Stomach (tissue), 9 donors: Measurements from ENCODE around the gene ZNF831. TPM values are rescaled to one million over a fixed set of nuclear protein-coding genes. Genes with fewer than 3 reads are reported as not detected.

ENCODE experiments used
- DNase-seq, 2 donors: peaks; one replicate each; pipeline versions ENCODE4 v3.0.0 to v3.0.0-alpha.2; 2013 to 2019
- H3K27ac ChIP-seq, 5 donors: fragments of 200-600 bp in 4 of 5; sonication (generic) in 4 of 5; one replicate each; pipeline ENCODE4 v1.5.1; 2013 to 2019; ENCODE audit warnings: mild to moderate bottlenecking in 1 of 5, moderate library complexity in 1 of 5
- H3K27me3 ChIP-seq, 3 donors: fragments of 200-600 bp; sonication (generic); one replicate each; pipeline ENCODE4 v1.5.1; 2017 to 2019; ENCODE audit warnings: mixed run types in 1 of 3
- H3K36me3 ChIP-seq, 4 donors: fragments of 200-600 bp; sonication (generic); 1 replicate in 3 of 4; 2 replicates in 1 of 4; pipeline ENCODE4 v1.5.1; 2016 to 2019
- H3K4me1 ChIP-seq, 4 donors: fragments of 200-600 bp; sonication (generic); one replicate each; pipeline ENCODE4 v1.5.1; 2016 to 2019
- H3K4me3 ChIP-seq, 4 donors: fragments of 200-600 bp; sonication (generic) in 3 of 4; one replicate each; pipeline ENCODE4 v1.5.1; 2016 to 2019; ENCODE audit warnings: mild to moderate bottlenecking in 1 of 4
- H3K9me3 ChIP-seq, 4 donors: fragments of 200-600 bp; sonication (generic); one replicate each; pipeline ENCODE4 v1.5.1; 2016 to 2019
- EP300 ChIP-seq: sonication (generic); formaldehyde crosslinking; IDR thresholded peaks from one replicate; pipeline ENCODE4 v1.6.1; 2017; ENCODE audit warnings: antibody characterized with exemption
- POLR2A ChIP-seq, 4 donors: fragments of 450-650 bp; IDR thresholded peaks; one replicate each; pipeline ENCODE4 v1.6.1; 2016; ENCODE audit warnings: antibody characterized with exemption in 4 of 4, control low read depth in 2 of 4, mild to moderate bottlenecking in 1 of 4, moderate library complexity in 1 of 4
- POLR2AphosphoS5 ChIP-seq, 3 donors: sonication (generic); formaldehyde crosslinking; IDR thresholded peaks; one replicate each; pipeline ENCODE4 v1.6.1; 2016; ENCODE audit warnings: antibody characterized with exemption in 3 of 3
- WGBS, 5 donors: extraction: QIAGEN DNeasy Blood & Tissue Kit in 3 of 5; methylation state at CpG; one replicate each; pipeline versions ENCODE4 v1.1.5 to v1.1.7; 2013 to 2018; 5-methylcytosine and 5-hydroxymethylcytosine counted together
- intact Hi-C: fragments of 100-400 bp; cut with DNase I; formaldehyde crosslinking; loops from one replicate; pipeline ENCODE4 v1.15.1; 2023; ENCODE audit warnings: low total_unique reads
- polyA plus RNA-seq, 3 donors: library from polyadenylated mRNA; stranded (reverse); fragments of 200-250 nt; gene quantifications; one replicate each; pipeline ENCODE4 v1.2.3, GENCODE V29; 2013
- total RNA-seq, 5 donors: library from RNA; depleted of rRNA; stranded (reverse); fragments of >200 nt; gene quantifications; one replicate each; pipeline versions ENCODE4 v1.1.0 to v1.2.3, GENCODE V29; 2014 to 2016
- TF ChIP-seq, protein P1 (sequence below), 7 experiments: fragments of 450-650 bp in 4 of 7; fragments of 200-600 bp in 3 of 7; sonication (generic) in 3 of 7; IDR thresholded peaks; one replicate each; pipeline ENCODE4 v1.5.1; 2016 to 2019; ENCODE audit warnings: antibody characterized with exemption in 7 of 7, control low read depth in 2 of 7, mild to moderate bottlenecking in 1 of 7
- donor health status: healthy with polysubstance abuse.
- donor health status: Bipolar disorder and iron deficiency.
- donor health status: healthy.

ZNF831 gene
- total and polyA plus RNA-seq, 8 donors: under 0.01 to 2.9 (median 0.31) TPM; not detected in 1

DNA sequence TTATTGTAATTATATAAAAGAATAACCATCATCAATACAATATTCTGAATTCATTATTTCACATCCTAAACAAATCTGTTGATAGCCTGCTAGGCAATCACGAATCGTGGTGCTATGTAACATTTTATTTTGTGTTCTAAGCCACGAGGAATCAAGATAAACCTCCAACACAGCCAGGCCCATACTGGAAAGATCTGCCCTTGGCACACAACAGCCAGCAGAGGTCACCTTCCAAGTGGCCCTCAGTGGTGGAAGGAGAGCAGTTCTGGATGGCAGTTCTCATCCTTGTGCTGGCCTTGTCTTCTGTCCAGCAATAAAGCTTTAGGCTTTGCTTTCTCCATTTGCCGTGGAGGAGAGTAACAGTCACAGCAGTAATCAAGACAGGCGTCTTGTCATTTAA, 13.2 kb downstream of the ZNF831 start:
- no peak overlapping the region for H3K4me3 ChIP-seq
- H3K27ac ChIP-seq: no peak overlapping the region
- H3K9me3 ChIP-seq: no peaks in the 10 kb centered on the region
- DNase-seq: no peak
- H3K36me3 ChIP-seq: no peaks in the 10 kb centered on the region
- 58 to 77% (median 70%) methylated on average over 5 of the region's 5 CpGs for WGBS, 5 donors
- no peaks in the 10 kb centered on the region for H3K4me1 ChIP-seq
- H3K27me3 ChIP-seq: peaks cover 0 to 8% (median 0%) of the 10 kb centered on the region in 3 donors
- intact Hi-C loops: no loop called here
- TF ChIP-seq, protein P1, sequence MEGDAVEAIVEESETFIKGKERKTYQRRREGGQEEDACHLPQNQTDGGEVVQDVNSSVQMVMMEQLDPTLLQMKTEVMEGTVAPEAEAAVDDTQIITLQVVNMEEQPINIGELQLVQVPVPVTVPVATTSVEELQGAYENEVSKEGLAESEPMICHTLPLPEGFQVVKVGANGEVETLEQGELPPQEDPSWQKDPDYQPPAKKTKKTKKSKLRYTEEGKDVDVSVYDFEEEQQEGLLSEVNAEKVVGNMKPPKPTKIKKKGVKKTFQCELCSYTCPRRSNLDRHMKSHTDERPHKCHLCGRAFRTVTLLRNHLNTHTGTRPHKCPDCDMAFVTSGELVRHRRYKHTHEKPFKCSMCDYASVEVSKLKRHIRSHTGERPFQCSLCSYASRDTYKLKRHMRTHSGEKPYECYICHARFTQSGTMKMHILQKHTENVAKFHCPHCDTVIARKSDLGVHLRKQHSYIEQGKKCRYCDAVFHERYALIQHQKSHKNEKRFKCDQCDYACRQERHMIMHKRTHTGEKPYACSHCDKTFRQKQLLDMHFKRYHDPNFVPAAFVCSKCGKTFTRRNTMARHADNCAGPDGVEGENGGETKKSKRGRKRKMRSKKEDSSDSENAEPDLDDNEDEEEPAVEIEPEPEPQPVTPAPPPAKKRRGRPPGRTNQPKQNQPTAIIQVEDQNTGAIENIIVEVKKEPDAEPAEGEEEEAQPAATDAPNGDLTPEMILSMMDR (IDR thresholded peaks at IDR 0.05): no peak
- TF ChIP-seq POLR2AphosphoS5 (IDR thresholded peaks at IDR 0.05): no peak
- TF ChIP-seq POLR2A (IDR thresholded peaks at IDR 0.05): no peak
- TF ChIP-seq EP300: no peak

DNA sequence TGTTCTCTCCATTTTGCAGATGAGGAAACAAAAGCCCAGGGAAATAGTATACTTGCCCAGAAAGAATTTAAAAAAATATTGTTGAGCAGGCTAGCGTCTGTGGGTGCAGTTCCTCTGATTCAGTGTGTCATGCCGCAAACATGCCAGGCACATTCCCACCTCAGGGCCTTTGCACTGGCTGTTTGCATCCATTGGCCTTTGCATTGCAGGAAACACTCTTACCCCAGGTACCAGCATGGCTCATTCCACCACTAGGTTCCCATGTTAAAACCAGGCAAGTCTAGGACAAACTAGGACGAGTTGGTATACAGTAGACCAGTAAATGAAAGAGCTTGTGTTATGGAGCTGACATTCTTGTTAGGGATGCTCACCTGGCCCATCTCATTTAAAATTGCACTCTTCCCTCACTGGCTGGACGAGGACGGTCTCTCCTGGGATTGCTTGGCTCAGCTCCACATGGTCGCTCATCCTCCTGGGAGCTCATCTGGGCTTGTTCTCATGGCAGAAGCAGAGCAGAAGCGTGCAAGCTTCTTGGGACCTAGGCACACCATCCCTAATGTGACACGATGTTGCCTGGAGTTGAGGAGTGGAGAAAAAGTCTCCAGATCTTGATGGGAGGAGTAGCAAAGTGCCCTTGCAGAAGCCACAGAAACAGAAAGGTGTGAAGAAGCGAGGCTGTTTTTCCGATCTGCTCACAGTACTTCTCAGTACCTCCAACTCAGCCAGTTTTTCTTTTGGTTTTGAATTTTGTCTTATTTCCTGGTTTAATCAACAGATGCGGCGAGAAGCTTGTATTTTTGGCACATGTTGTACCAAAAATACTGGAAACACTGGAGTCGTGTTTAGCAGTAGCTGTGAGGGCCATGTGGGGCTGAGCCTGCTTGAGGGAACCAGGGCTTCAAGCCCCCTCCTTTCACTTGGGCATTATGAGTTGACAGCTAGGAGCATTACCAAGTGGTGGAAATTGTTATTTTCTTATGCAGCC, 13.9 kb downstream of the ZNF831 start:
- Histone ChIP-seq H3K27me3 (peaks cover 0 to 8% (median 0%) of the 10 kb centered on the region in 3 donors), H3K4me3 (no peak overlapping the region), H3K27ac (peak overlapping the region in 1 of 5 donors; percentile 38), H3K4me1 (no peaks in the 10 kb centered on the region), H3K9me3 (no peaks in the 10 kb centered on the region), H3K36me3 (no peaks in the 10 kb centered on the region)
- TF ChIP-seq EP300 (no peak), POLR2AphosphoS5 (IDR thresholded peaks at IDR 0.05) (no peak), POLR2A (IDR thresholded peaks at IDR 0.05) (no peak)
- TF ChIP-seq, protein P1 (IDR thresholded peaks at IDR 0.05): no peak
- WGBS, 5 donors: 81 to 85% (median 85%) methylated on average over 13 of the region's 13 CpGs
- DNase-seq: no peak
- intact Hi-C loops: no loop called here

DNA sequence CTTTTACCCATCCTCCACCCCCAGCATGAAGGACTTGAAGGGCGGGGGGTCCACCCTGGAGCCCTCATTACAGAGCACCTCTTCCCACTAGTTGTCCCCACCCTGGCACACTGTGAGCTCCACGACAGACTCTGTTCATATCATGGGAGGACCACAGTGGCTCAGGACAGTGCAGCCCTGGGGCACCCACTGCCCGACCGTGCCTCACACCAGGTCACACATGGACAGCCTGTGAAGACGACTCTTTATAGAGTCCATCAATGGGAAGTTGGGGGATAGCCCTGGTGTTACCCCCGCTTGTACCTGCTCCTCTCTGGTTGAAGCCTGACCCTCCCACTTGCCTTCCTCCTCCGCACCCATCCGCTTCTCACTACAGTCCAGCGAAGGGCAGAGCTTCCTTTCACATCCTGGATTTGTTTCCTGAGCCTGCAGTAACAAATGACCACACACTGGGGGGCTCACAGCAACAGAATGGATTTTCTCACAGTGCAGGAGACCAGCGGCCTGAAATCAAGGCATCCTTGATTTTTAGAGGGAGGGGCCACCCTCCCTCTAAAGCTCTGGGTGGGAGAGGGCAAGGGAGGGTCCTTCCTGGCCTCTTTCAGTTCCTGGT, 15.5 kb downstream of the ZNF831 start:
- peaks cover 0 to 4% (median 0%) of the 10 kb centered on the region in 4 donors for H3K4me1 ChIP-seq
- intact Hi-C loops: no loop called here
- 66 to 78% (median 77%) methylated on average over 10 of the region's 10 CpGs for WGBS, 5 donors
- TF ChIP-seq POLR2A (IDR thresholded peaks at IDR 0.05) (no peak), EP300 (no peak), POLR2AphosphoS5 (IDR thresholded peaks at IDR 0.05) (no peak)
- TF ChIP-seq, protein P1 (IDR thresholded peaks at IDR 0.05): no peak
- no peak overlapping the region for H3K4me3 ChIP-seq
- no peaks in the 10 kb centered on the region for H3K36me3 ChIP-seq
- DNase-seq: no peak
- peaks cover 0 to 8% (median 0%) of the 10 kb centered on the region in 3 donors for H3K27me3 ChIP-seq
- no peaks in the 10 kb centered on the region for H3K9me3 ChIP-seq
- H3K27ac ChIP-seq: peak overlapping the region in 1 of 5 donors; percentile 38

DNA sequence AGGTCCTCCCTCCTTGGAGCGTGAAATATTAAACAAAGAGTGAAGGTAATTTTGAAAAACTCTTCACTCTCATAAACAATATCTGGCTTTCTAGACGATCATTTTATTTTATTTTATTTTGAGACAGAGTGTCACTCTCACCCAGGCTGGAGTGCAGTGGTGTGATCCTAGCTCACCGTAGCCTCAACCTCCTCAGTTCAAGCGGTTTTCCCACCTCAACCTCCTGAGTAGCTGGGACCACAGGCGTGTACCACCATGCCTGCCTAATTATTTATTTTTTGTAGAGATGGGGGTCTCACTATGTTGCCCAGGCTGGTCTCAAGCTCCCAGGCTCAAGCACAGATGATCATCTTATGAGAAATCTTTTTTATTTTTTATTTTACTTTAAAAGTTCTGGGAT, 16.4 kb downstream of the ZNF831 start:
- H3K36me3 ChIP-seq: no peaks in the 10 kb centered on the region

More for the DNA sequence above, 16.4 kb downstream of the ZNF831 start:
- H3K9me3 ChIP-seq: no peaks in the 10 kb centered on the region
- DNase-seq: no peak
- H3K4me3 ChIP-seq: no peak overlapping the region
- intact Hi-C loops: no loop called here
- TF ChIP-seq POLR2AphosphoS5 (IDR thresholded peaks at IDR 0.05) (no peak), EP300 (no peak), POLR2A (IDR thresholded peaks at IDR 0.05) (no peak)
- TF ChIP-seq, protein P1 (IDR thresholded peaks at IDR 0.05): no peak
- peaks cover 0 to 4% (median 0%) of the 10 kb centered on the region in 4 donors for H3K4me1 ChIP-seq
- peaks cover 0 to 8% (median 0%) of the 10 kb centered on the region in 3 donors for H3K27me3 ChIP-seq
- H3K27ac ChIP-seq: no peak overlapping the region
- WGBS, 5 donors: 88 to 95% (median 92%) methylated on average over 5 of the region's 5 CpGs
